Aorta (tissue), 5 donors: ENCODE measurements around the gene ZYX. TPM values are rescaled to one million over a fixed set of nuclear protein-coding genes. Genes with fewer than 3 reads are reported as not detected.

Source experiments
- ATAC-seq: fragments of 200-7000 bp; cut with Tn5 transposase; one replicate; pipeline ENCODE4 v1.9.1; 2022; ENCODE audit warnings: moderate library complexity; ENCODE audit not compliant: low FRiP score
- DNase-seq, 2 donors: peaks; one replicate each; pipeline ENCODE4 v3.0.0-alpha.2; 2020
- H3K27ac ChIP-seq, 2 donors: one replicate each; pipeline ENCODE4 v1.5.1; 2013; ENCODE audit warnings: low read length in 2 of 2, mild to moderate bottlenecking in 2 of 2, moderate library complexity in 2 of 2, control low read depth in 1 of 2, inconsistent platforms in 1 of 2, low read depth in 1 of 2
- H3K27me3 ChIP-seq, 2 donors: one replicate each; pipeline ENCODE4 v1.6.1; 2013; ENCODE audit warnings: control low read depth in 1 of 2, low read length in 1 of 2, mild to moderate bottlenecking in 1 of 2, moderate library complexity in 1 of 2; ENCODE audit not compliant: insufficient read depth in 2 of 2, control insufficient read depth in 1 of 2
- H3K36me3 ChIP-seq, 2 donors: one replicate each; pipeline ENCODE4 v1.6.1; 2013; ENCODE audit warnings: control low read depth in 1 of 2, low read length in 1 of 2, mild to moderate bottlenecking in 1 of 2; ENCODE audit not compliant: insufficient read depth in 2 of 2, control insufficient read depth in 1 of 2
- H3K4me1 ChIP-seq, 2 donors: one replicate each; pipeline ENCODE4 v1.6.1; 2013; ENCODE audit warnings: low read length in 2 of 2, control low read depth in 1 of 2, mild to moderate bottlenecking in 1 of 2, moderate library complexity in 1 of 2; ENCODE audit not compliant: insufficient read depth in 2 of 2, control insufficient read depth in 1 of 2
- H3K4me3 ChIP-seq, 2 donors: one replicate each; pipeline ENCODE4 v1.5.1; 2013; ENCODE audit warnings: low read length in 2 of 2, control low read depth in 1 of 2, mild to moderate bottlenecking in 1 of 2
- H3K9me3 ChIP-seq: one replicate; pipeline ENCODE4 v1.6.1; 2013; ENCODE audit warnings: mild to moderate bottlenecking, low read length; ENCODE audit not compliant: control insufficient read depth
- WGBS, 2 donors: extraction: QIAGEN DNeasy Blood & Tissue Kit; methylation state at CpG; one replicate each; pipeline ENCODE4 v1.1.7; 2013; 5-methylcytosine and 5-hydroxymethylcytosine counted together
- intact Hi-C, 2 donors: fragments of 100-400 bp; cut with DNase I; formaldehyde crosslinking; loops; one replicate each; pipeline versions ENCODE4 v1.14.2 to v1.15.0; 2022
- polyA plus RNA-seq, 2 donors: library from polyadenylated mRNA; stranded (reverse); fragments of 200-250 nt; gene quantifications; one replicate each; pipeline ENCODE4 v1.2.3, GENCODE V29; 2013
- total RNA-seq, 2 donors: library from RNA; stranded (reverse); fragmentation: NEBNext Ultra II Directional; extraction: Animal tissue kit (Norgen Biotek cat#: 25700); gene quantifications; one replicate each; pipeline ENCODE4 v1.2.1, GENCODE V29; 2021
- donor health status: healthy with polysubstance abuse.
- donor health status: Bipolar disorder and iron deficiency.
- donor health status: DM: no; HTN: no; CAD: no.
- donor health status: DM: no; HTN: no; CAD: no.
- donor health status: DM: yes; HTN: yes; CAD: no.

The ZYX gene
- total and polyA plus RNA-seq, 4 donors: 131 to 499 (median 306) TPM

DNA sequence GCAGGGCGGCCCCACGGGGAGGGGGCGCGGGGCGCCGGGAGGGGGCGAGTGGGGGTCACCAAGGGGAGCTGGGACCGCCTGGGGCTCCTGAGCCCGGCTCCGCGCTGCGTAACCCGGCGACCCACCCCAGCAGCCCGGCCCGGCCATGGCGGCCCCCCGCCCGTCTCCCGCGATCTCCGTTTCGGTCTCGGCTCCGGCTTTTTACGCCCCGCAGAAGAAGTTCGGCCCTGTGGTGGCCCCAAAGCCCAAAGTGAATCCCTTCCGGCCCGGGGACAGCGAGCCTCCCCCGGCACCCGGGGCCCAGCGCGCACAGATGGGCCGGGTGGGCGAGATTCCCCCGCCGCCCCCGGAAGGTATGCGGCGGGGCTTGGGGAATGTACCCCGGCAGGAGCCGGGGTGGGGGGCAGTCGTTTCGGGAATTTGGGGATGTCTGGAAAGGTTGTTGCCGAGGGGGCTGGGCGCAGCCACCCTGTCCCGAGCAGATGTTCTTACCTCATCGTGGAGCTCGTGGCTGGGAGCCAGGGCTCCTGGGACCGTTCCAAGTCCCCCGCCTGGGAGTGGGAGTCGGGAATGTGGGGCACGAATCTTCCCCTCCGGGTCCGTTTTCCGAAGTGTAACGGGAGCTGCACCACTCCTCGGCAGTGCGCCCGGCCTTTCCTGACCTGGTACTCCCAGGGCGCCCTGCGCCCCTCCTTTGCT lies 431 bp downstream of the ZYX start:
- ATAC-seq: no peak
- H3K4me1 ChIP-seq: peaks cover 2 to 4% of the 10 kb centered on the region in 2 donors

GRCh38 chr7:143382126-143382790 lies 1.1 kb downstream of the ZYX start:
- Histone ChIP-seq H3K4me1 (peaks cover 2 to 4% of the 10 kb centered on the region in 2 donors), H3K9me3 (no peaks in the 10 kb centered on the region), H3K27me3 (no peaks in the 10 kb centered on the region), H3K27ac (peak overlapping the region; percentile 95 to 100), H3K4me3 (peak overlapping the region; percentile 91 to 95), H3K36me3 (peaks cover 0 to 1% of the 10 kb centered on the region in 2 donors)
- intact Hi-C loops: no loop called here
- 1 to 2% methylated on average over 9 to 21 of the region's 21 CpGs for WGBS, 2 donors
- ATAC-seq (no peak), DNase-seq (peak in 1 of 2 donors; percentile 76)

More for the DNA sequence above, 431 bp downstream of the ZYX start:
- H3K4me3 ChIP-seq: peak overlapping the region; percentile 91 to 95
- DNase-seq: peak; percentile 85 to 95
- 0% methylated on average over 54 to 64 of the region's 64 CpGs for WGBS, 2 donors
- peaks cover 0 to 1% of the 10 kb centered on the region in 2 donors for H3K36me3 ChIP-seq
- intact Hi-C loops: loop anchor here in 1 of 2 donors (1.0 kb wide), 1 partner anchor 10 kb away; no protein-coding TSS in a partner anchor
- no peaks in the 10 kb centered on the region for H3K27me3 ChIP-seq
- peak overlapping the region; percentile 95 to 100 for H3K27ac ChIP-seq
- H3K9me3 ChIP-seq: no peaks in the 10 kb centered on the region

DNA sequence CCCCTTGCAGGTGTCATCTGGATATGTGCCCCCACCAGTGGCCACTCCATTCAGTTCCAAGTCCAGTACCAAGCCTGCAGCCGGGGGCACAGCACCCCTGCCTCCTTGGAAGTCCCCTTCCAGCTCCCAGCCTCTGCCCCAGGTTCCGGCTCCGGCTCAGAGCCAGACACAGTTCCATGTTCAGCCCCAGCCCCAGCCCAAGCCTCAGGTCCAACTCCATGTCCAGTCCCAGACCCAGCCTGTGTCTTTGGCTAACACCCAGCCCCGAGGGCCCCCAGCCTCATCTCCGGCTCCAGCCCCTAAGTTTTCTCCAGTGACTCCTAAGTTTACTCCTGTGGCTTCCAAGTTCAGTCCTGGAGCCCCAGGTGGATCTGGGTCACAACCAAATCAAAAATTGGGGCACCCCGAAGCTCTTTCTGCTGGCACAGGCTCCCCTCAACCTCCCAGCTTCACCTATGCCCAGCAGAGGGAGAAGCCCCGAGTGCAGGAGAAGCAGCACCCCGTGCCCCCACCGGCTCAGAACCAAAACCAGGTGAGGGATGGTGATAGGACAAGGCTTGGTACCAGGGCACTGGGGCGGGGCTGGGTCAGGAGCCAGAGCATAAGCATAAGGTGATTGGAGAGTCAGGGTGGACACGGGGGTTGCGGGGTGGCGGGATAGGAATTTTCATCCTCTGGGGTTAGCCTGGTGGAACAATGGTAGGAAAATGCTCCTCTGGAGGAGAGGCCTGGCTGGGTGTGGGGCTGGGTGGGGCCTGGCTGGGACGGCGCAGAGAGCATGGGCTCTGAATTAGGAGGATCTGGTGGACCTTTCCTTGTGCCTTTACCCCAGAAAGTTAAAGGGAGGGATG lies 1.9 kb downstream of the ZYX start:
- peaks cover 2 to 4% of the 10 kb centered on the region in 2 donors for H3K4me1 ChIP-seq

DNA sequence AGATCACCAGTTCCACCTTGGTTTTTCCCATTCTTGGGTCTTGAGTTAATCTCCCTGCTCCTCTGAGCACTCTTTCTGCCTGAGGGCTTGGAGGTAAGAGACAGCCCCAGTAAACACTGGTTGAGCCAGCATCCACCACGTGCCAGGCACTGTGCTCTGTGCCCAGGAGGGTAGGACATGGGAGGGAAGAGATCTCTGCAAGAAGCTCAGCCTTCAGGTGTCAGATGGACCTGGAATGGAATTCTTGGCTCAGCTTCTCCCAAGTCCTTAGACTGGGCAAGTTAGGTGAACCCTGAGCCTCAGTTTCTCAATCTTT lies 2.5 kb downstream of the ZYX start:
- H3K36me3 ChIP-seq: peaks cover 0 to 1% of the 10 kb centered on the region in 2 donors
- DNase-seq (peak in 1 of 2 donors; percentile 57), ATAC-seq (no peak)
- intact Hi-C loops: no loop called here
- no peaks in the 10 kb centered on the region for H3K9me3 ChIP-seq
- peak overlapping the region; percentile 8 to 22 for H3K4me3 ChIP-seq
- H3K27ac ChIP-seq: peak overlapping the region in 1 of 2 donors; percentile 95
- WGBS, 2 donors: 0 to 3% methylated on average over 1 of the region's 1 CpG
- H3K4me1 ChIP-seq: peaks cover 2 to 4% of the 10 kb centered on the region in 2 donors
- no peaks in the 10 kb centered on the region for H3K27me3 ChIP-seq

More for the DNA sequence above, 1.9 kb downstream of the ZYX start:
- Histone ChIP-seq H3K9me3 (no peaks in the 10 kb centered on the region), H3K36me3 (peaks cover 0 to 1% of the 10 kb centered on the region in 2 donors), H3K4me3 (peak overlapping the region; percentile 91 to 95), H3K27ac (peak overlapping the region; percentile 8 to 95), H3K27me3 (no peaks in the 10 kb centered on the region)
- no peak for ATAC-seq
- peak in 1 of 2 donors; percentile 76 for DNase-seq
- WGBS, 2 donors: 10 to 13% methylated on average over 15 of the region's 15 CpGs
- intact Hi-C loops: no loop called here

- Histone ChIP-seq H3K27me3 (no peaks in the 10 kb centered on the region), H3K9me3 (no peaks in the 10 kb centered on the region), H3K4me1 (peaks cover 2 to 4% of the 10 kb centered on the region in 2 donors), H3K36me3 (peaks cover 0 to 3% of the 10 kb centered on the region in 2 donors), H3K4me3 (peak overlapping the region in 1 of 2 donors; percentile 8), H3K27ac (peak overlapping the region in 1 of 2 donors; percentile 43)
- DNase-seq (peak in 1 of 2 donors; percentile 59), ATAC-seq (no peak)
- intact Hi-C loops: no loop called here
- 2 to 3% methylated on average over 5 of the region's 5 CpGs for WGBS, 2 donors
These were observed 3.0 kb downstream of the ZYX start for GRCh38 chr7:143384148-143384547.

DNA sequence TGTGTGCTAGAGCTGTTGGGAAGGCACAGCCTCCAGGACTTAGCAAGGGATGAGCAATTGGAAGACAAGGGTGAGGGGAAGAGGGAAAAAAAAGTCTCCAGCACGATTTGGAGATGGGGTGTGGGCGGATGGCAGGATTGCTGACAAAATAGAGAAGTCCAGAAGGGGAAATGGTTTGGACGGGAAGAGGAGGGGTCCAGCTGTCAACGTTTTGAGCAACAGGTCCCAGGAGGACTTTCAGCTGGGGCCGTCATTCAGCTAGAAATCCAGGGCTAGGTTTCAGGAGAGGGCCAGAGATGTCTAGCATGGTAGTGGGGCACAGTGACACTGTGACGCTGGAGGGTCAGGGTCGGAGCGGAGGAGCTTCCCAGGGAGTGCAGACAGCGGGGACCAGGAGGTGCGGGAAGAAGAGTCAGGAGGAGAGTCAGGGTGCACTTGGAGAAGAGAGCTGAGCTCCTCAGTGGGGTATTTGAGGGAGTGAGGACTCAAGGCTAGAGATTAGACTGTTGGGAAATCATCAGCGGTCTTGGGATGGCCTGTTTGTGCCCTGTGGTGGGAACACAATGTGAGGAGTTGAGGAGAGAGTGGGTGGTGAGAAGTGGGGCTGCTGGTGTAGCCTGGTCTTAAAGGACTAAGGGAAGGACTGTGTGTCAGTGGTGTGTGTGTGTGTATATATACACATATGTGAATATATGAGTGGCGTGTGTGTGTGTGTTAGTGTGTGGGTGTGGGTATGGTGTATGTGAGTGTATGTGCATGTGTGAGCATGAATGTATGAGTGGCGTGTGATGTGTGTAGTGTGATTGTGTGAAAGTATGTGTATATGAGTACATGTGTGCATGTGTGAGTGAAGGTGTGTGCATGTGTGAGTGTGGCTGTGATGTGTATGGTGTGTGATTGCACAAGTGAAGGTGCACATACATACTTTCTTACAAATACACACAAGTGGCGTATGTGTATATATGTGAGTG lies 3.8 kb downstream of the ZYX start:
- no peak for ATAC-seq
- WGBS, 2 donors: 20% methylated on average over 14 of the region's 14 CpGs
- Histone ChIP-seq H3K9me3 (no peaks in the 10 kb centered on the region), H3K4me1 (peaks cover 2 to 4% of the 10 kb centered on the region in 2 donors), H3K27me3 (no peaks in the 10 kb centered on the region), H3K36me3 (peaks cover 0 to 3% of the 10 kb centered on the region in 2 donors), H3K27ac (peak overlapping the region; percentile 43 to 46), H3K4me3 (peak overlapping the region in 1 of 2 donors; percentile 8)
- intact Hi-C loops: no loop called here
- DNase-seq: peak; percentile 54 to 72

DNA sequence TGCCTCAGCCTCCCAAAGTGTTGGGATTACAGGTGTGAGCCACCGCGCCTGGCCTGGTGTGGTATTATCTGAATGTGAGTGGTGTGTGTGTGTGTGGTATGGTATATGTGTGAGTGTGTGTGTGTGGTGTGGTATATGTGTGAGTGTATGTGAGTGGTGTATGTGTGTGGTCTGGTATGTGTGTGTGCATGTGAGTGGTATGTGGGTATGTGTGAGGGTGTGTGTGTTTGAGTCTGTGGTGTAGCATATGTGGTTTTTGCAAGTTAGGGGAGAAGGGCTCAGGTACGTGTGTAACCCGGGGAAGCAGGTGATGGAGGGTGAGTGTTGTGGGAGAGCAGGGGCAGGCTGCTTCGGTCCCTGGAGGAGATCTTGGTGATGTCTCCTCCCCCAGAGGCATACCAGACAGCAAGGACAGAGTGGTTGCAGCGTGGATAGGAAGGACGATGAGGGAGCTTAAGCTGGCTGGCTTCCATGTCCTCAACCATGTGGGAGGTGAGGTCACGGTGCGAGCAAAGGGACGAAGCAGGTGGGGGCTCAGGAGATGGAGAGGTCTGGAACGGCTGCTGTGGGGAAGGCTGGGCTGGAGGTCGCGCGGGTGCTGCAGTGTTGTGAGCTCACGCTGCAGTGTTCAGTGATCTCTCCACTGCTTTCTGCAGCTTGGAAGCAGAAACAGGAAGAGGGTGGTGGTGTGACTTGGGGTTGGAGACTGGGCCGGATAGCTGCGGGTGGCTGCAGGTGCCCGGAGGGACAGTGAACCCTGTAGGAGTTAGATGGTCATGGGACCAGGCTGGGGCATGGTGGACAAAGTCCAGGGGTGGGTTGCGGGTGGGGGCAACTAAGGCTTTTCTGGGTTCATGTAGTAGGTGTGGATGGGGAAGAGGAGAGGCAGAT lies 5.0 kb downstream of the ZYX start:
- H3K4me1 ChIP-seq: peaks cover 2 to 4% of the 10 kb centered on the region in 2 donors
- H3K27ac ChIP-seq: peak overlapping the region in 1 of 2 donors; percentile 9
- ATAC-seq (no peak), DNase-seq (peak; percentile 68)
- peaks cover 0 to 3% of the 10 kb centered on the region in 2 donors for H3K36me3 ChIP-seq
- H3K27me3 ChIP-seq: no peaks in the 10 kb centered on the region
- H3K9me3 ChIP-seq: no peaks in the 10 kb centered on the region
- WGBS, 2 donors: 11 to 16% methylated on average over 14 to 19 of the region's 19 CpGs
- intact Hi-C loops: no loop called here
- no peak overlapping the region for H3K4me3 ChIP-seq
